Activated CD4-positive, alpha-beta T cell treated with anti-CD3 and anti-CD28 coated beads for 48 hours (primary cell): ENCODE data around the gene SYTL3.
"Not testable (repeated sequence)": the region's sequence is repeated elsewhere in the genome, so short reads cannot be mapped to it uniquely, and the experiment has no call there.

ENCODE experiments used
- DNase-seq: peaks from one replicate; pipeline ENCODE4 v3.0.0-alpha.2; 2020

Gene SYTL3

DNA sequence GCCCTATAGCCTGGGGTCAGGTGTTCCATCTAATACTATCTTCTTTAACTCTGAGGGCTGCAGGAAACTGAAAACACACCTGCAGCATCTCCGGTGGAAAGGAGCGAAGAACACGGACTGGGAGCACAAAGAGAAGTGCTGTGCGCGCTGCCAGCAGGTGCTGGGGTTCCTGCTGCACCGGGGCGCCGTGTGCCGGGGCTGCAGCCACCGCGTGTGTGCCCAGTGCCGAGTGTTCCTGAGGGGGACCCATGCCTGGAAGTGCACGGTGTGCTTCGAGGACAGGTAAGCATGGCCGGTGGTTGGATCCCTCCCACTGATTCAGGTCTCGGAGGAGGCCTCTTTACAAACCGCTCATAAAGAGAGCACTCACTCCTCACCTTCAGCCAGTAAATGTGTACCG lies 15.5 kb downstream of the SYTL3 start:
- DNase-seq: no peak

GRCh38 chr6:158666628-158667359 lies 16.9 kb downstream of the SYTL3 start:
- DNase-seq: no peak

DNA sequence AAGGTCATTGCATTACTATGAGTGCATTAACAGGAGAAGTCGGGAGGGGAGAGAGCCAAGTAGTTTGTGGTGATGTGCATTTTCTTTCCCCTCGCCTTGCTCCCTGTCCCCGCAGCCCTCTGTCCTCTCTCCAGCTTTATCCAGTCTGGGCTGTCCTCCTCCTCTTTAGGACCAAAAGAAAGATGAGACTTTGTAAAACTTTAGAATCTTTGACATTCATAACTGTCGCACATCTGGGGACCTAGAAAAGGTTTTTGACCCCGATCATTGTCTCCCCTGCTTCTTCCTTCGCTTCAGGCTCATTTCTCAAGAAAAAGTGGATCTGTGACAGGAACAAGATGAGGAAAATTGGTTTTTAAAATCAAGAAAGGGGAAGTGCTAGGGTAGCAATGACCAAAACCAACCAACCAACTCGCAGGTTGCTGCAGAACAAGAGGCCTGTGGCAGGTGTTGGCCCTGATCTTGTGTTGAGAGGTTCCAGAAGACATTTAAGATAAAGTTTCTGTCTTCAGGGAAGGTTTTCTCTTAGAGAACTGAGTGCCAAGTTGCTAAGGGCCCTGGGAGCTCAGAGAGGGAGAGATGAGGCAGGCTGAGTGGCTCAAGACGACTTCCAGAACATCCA lies 17.6 kb downstream of the SYTL3 start:
- no peak for DNase-seq

DNA sequence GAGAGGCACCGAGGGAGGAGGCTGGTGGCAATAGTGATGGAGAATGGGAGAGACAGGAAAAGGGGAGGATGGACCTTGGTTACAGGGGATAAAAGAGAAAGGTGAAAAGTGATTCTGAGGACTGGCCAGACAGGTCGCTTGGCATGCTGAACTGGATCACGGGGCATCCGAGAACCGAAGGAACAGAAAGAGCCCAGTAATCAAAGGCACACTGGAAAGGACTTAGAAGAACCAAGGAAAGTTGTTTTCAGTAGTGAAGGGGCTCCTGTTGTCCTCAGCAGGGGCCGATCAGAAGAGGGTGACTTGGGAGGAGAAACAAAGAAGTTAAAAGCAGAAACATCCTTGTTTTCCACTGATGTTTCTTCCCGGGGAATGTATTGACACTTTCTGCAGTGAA lies 18.9 kb downstream of the SYTL3 start:
- DNase-seq: no peak

GRCh38 chr6:158669145-158670035 lies 19.5 kb downstream of the SYTL3 start:
- no peak for DNase-seq

DNA sequence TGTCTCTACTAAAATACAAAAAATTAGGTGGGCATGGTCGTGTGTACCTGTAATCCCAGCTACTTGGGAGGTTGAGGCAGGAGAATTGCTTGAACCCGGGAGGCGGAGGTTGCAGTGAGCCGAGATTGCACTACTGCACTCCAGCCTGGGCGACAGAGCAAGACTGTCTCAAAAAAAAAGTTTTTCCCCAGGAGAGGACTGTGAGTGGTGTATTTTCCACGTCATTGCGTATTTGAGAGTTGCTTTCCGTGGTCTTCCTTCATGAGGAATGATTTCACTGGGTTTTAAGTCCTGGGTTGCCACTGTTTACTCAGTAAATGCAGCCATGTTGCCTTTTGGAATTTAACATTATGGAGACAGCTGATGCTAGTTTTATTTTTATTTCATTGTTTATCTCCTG lies 22.3 kb downstream of the SYTL3 start:
- not testable (repeated sequence) for DNase-seq

DNA sequence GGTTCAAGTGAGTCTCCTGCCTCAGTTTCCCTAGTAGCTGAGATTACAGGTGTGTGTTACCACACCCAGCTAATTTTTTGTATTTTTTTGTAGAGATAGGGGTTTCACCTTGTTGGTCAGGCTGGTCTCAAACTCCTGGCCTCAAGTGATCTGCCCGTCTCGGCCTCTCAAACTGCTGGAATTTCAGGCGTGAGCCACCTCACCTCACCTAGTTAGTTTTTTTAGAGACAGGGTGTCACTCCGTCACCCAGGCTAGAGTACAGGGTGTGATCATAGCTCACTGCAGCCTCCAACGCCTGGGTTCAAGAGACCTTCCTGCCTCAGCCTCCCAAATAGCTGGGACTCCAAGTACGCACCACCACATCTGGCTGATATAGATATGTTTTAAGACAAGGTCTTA lies 22.9 kb downstream of the SYTL3 start:
- DNase-seq: no peak

- DNase-seq: no peak
Measured at GRCh38 chr6:158674342-158675131, 24.7 kb downstream of the SYTL3 start.

GRCh38 chr6:158677094-158677493 lies 27.2 kb downstream of the SYTL3 start:
- not testable (repeated sequence) for DNase-seq

GRCh38 chr6:158677906-158678578 lies 28.2 kb downstream of the SYTL3 start:
- DNase-seq: no peak

DNA sequence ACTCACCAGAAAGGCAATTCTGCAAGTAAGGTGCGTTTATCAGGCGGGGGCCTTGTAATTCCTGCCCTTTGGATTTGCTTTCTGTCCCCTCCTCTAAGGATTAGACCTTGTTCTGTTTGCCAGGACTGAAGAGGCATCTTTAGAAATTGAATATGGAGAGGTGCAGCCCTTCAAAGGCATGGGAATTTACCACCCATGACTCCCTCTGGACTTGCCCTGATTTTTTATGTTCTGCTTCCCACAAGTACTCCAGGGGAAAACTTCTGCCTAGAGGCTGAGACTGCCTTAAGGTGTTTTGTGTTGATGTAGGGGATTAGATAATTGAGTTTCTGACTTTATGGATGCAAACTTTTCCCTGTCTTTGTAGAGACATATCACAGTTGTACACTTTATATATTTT lies 30.2 kb downstream of the SYTL3 start:
- DNase-seq: no peak

GRCh38 chr6:158680481-158680880 lies 30.6 kb downstream of the SYTL3 start:
- no peak for DNase-seq

- no peak for DNase-seq
Measured at GRCh38 chr6:158684311-158684710, 34.5 kb downstream of the SYTL3 start.

DNA sequence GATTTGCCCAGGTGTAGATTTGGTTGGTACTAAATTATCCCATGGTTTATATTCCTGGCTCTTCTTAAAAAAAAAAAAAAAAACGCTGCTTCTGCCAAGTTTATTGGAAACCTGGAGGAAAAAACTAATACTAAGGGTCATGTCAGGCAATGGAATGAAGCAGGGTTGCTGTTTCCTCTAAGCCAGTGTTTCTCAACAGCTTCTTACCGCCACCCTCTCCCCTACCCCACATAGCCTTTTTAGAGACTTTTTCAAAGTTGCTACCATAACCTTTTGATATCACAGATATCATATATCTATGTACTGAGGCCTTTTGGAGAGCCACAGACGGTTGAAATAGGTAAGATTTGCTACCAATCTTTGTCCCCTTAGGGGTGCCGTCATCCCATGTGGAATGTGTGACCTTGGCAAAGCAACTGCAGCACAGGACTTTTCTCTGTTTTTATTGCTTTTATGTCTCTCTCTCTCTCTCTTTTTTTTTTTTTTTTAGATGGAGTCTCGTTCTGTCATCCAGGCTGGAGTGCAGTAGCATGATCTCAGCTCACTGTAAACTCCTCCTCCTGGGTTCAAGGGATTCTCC lies 35.0 kb downstream of the SYTL3 start:
- no peak for DNase-seq

DNA sequence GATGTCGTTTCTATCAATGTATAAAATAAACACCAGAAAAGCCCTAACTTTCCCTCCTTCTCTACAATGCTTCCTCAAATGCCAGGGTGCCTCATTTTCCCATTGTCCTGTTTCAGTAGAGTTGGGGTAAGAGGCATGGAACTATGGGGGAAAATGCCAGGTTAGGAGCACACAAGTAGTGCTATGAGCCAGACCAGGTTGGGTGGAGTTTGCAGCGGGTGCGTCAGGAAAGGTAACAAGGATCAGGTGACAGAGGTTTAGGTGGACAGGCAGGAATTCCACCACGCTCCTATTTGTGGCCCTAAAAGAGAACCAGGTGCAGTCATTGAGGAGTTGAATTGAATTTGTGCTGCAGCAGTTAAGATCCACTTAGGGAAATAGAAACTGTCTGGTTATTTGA lies 36.5 kb downstream of the SYTL3 start:
- no peak for DNase-seq

DNA sequence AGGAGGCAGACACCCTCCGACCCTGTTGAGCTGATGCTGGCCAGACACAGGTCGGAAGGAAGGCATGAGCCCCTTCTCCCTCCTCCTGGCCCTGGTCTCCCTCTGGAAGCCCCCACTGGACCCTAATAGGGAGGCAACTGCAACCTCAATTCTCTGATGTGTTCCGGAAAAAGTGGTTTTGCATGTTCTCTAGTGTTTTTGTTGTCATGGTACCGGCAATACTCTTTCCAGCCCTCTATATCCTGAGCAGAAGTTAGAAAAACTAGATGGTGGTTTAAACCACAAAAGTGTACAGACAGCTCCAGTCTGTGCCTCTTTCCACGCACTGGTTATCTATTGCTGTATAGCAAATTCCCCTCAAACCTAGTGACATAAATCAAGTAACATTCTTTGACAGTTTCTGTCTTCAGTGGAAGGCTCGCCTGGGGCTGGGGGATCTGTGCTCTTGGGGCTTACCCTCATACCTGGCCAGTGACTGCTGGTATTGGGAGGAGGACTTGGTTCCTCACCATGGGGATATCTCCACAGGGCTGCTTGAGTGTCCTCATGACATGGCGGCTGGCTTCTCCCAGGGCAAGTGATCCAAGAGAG lies 37.0 kb downstream of the SYTL3 start:
- DNase-seq: no peak

DNA sequence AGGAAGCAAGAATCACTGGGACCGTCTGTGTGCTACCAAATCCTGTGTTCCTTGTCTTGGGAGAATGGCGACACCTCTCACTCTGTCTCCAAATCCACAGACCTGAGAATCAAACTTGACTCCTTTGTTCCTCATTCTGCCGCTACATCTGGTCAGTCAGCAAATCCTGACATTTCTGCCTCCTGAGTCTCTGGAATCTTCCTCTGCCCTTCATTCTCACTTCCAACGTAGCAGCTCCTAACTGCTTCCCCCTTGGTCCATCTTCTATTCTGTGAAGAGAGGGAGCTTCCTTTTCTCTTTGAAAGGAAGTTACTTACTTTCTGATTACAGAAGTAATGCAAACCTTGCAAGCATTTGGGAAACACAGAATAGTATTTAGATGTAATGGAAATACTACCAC lies 37.7 kb downstream of the SYTL3 start:
- DNase-seq: no peak

DNA sequence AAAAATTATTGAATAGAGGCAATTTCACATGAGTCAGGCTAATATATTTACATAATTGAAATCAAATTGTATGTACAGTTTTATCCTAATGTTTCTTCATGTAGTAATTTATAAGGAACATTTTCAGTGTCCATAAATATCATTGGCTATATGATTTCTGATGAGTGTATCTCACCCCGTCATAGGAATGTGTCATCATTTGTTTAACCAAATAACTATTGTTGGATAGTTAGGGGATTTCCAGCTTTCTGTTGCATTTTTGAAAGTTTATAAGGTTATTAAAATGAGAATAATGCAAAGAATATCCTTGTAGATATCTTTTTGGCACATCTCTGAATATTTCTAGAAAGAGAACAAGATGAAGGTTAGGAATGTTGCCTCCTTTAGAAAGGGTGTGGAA lies 39.0 kb downstream of the SYTL3 start:
- DNase-seq: no peak

- no peak for DNase-seq
Measured at GRCh38 chr6:158694913-158695312, 45.1 kb downstream of the SYTL3 start.

- DNase-seq: no peak
Measured at GRCh38 chr6:158697811-158698210, 48.0 kb downstream of the SYTL3 start.

DNA sequence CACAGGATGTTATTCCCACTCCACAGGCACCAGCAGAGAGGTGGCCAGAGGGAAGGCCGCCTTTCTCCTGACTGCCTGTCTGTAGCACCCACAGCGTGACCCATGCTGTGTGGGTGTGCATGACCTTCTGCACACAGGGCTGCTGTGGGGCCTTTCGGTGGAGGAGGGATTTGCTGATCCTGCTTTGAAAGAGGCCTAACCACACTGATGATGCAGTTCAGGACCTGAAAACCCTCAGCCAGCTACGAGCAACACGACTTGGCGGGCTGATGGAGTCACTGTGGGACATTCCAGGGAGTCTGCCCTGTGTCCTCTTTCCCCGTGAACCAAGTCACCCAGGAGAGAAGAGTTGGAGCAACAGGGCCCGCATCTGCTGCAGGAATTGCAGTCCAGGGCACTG lies 49.1 kb downstream of the SYTL3 start:
- peak; percentile 36 for DNase-seq

- not testable (repeated sequence) for DNase-seq
Measured at GRCh38 chr6:158701268-158701667, 51.4 kb downstream of the SYTL3 start.
